GM19023 (cell line): ENCODE measurements around the gene EEF1AKMT3.
A peak's percentile ranks its signal among the peaks of the same experiment; 100 is the strongest.

Experiments used
- ATAC-seq: cut with Tn5 transposase; IDR thresholded peaks from one replicate; pipeline ENCODE4 v1.9.1; 2021; ENCODE audit warnings: mild to moderate bottlenecking, moderate library complexity; ENCODE audit not compliant: unreplicated experiment

Gene EEF1AKMT3

GRCh38 chr12:57735198-57735855 is 37.1 kb upstream of the EEF1AKMT3 start:
- ATAC-seq: no peak

DNA sequence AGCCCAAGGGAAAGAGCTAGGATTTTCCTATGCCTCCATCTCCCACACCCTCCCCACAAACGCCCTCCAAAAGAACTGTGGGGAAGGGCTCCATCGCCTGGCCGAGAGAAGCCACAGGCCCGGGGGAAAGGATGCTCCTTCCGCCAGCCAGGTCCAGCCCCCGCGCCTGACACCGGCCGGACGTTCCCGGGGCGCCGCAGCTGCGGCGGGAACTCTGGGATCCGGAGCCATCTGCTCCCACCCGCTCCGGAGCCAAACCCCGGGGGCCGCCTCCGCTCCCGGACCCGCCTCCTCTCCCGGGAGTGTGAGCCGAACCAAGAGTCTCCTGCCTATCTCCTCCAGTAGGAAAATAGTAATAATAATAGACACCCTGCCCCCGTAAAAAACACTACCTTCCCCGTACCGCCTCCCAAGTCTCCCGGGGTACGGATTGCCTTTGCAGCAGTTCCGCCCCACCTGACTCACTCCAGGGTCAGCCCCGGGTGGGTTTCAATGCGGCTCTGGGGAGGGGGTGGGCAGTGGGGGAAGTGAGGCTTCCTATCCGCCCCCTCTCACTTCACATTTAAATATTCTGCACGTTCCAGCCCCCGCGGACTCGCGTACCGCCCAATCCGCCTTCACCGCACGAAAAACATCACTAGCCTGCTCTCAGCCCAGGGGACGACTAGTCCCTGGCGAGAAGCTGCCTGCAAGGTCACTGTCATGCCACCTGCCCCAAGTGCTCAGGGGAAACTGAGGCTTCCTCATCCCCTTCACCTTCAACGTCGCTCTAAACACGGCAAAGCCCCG is 36.3 kb upstream of the EEF1AKMT3 start:
- ATAC-seq: no peak

DNA sequence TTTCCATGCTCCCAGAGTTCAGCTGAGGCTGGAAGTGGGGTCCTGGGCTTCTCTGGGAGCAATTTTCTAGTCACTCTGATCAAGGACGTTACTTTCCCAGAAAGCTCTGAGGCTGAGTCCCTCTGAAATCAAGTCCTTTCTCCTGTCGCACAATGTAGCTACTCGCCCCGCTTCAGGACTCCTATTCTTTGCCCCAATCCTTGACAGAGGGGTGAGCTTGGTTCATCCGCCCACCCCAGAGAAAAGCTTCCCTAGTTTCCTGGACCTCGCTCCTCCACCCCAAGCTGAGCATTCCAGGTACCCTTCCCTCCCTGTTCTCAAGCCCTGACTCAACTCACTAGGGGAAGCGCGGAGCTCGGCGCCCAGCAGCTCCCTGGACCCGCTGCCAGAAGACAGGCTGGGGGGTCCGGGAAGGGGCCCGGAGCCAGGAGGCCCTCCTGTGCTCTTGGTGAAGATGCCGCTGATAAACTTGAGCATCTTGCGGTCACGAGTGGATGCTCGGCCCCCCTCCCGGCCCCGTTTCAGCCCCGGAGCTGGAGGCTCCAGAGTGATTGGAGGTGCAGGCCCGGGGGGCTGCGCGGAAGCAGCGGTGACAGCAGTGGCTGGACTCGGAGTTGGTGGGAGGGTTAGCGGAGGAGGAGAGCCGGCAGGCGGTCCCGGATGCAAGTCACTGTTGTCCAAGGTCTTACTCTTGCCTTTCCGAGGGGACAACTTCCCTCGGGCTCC is 35.5 kb upstream of the EEF1AKMT3 start:
- ATAC-seq: no peak

DNA sequence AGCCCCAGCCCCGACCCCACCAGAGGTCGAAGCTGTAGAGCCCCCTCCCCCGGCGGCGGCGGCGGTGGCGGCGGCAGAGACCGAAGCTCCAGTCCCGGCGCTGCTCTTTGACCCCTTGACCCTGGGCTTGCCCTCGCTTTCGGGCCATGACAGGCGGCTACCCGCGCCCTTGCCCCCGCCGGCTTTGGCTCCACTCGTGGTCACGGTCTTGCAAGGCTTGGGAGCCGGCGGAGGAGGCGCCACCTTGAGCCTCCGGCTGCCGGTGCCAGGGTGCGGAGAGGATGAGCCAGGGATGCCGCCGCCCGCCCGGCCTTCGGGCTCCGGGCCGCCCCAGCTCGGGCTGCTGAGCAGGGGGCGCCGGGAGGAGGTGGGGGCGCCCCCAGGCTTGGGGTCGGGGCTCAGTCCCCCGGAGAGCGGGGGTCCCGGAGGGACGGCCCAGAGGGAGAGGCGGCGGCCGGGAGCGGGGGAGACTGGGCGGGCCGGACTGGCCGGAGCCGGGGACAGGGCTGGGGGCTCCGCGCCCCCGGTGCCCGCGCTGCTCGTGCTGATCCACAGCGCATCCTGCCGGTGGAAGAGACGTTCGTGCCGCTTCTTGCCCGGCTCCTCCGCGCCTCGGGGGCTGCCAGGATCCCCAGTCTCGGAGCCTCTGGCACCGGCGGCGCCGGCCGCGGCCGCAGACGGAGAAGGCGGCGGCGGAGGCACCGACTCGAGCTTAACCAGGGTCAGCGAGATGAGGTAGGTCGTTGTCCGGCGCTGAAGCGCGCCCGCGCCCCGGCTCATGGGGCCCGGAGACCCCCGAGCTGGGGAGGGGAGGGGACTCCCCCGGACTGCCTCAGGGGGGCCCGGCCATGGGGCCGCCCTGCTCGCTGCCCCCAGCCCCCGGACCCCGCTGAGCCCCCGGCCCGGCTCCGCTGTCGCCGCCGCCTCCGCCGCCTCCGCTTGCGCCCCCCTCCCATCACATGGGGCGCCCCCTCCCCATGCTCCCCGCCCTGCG is 34.6 kb upstream of the EEF1AKMT3 start:
- no peak for ATAC-seq

DNA sequence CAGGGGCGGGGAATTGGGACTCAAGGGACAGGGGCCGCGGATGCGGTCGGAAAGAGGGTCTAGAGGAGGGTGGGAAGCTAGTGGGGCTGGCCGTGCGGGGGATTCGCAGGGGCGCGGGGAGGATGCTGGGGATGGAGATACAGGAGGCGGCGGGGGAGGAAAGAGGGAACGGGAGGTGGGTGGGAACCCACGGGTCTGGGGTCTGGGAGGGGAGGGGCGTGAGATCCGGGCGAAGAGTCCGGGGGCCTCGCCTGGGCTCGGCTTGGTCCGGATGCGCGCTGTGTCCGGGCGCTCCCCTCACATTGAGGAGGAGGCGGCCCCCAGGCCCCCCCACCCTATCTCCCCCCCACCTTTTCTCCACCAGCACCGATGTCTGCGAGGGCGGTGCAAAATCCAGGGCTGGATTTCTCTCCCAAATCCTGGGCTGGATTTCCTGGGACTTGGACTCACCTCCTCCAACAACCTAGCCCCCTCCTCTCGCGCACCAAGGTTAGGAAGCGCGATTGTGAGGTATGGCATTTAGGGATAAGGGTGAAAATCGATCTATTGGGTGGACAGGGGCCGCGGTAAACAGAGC is 33.7 kb upstream of the EEF1AKMT3 start, which contains the start of gene AGAP2:
AGAP2 (minus strand) TSS at position 82 of the 577 bp plus-strand sequence. CDS start 496 bp downstream, outside the sequence.
- ATAC-seq: no peak

DNA sequence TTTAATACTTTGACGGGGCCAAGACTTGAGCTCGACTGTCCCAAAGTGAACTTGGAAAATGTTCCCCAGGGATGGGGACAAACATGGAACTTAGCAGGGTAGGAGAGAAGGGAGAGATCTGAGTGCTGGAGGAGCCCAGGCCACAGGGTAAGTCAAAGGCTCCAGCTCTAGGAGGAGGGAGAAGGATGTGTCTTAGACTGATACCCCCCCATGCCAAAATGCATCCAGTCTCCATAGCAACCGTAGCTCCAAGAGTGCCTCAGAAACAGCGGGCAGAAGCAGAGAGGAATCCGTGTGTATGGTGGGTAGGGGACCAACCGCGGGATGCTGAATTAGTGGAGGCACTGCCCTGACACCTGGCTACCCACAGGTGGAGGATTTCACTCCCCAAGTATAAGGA is 33.0 kb upstream of the EEF1AKMT3 start:
- no peak for ATAC-seq

- ATAC-seq: no peak
Measured at GRCh38 chr12:57739914-57740538, 32.4 kb upstream of the EEF1AKMT3 start.

GRCh38 chr12:57740656-57741412 is 31.6 kb upstream of the EEF1AKMT3 start:
- ATAC-seq: peak; percentile 30

DNA sequence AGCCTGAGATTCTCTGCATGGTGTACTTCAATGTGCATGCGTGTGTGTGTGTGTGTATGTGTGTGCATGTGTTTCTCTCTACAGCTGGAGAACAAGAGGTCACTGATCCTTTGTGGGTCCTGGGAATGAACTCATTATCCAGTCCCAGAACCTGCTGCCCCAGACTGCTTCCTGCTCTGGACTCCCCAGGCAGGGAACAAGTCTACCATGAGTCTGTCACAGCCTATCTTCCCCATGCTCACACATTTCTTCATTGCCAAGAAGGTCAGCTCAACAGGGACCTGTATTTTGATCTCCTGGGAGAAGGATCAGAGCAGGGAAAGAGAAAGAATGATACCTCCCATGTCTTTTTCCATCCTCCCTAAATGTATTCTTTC is 31.0 kb upstream of the EEF1AKMT3 start:
- ATAC-seq: no peak

GRCh38 chr12:57741844-57742738 is 30.3 kb upstream of the EEF1AKMT3 start:
- peak; percentile 51 for ATAC-seq

DNA sequence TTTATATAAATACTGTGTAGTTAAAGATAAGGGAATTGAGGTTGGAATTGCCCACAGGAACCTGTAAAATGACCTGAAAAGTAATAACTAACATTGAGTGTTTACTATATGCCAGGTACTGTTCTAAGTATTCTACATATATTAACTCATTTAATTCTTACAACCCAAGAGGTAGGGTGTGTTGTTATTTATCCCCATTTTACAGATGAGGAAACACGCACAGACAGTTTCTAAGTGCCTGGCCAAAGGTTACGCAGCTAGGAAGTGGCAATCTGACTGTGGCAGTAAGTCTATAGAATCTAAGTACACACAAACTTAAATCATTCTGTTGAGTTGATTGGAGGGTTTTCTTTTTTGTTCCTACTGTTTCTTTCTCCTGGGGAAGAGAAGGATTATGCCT is 28.6 kb upstream of the EEF1AKMT3 start:
- ATAC-seq: no peak

DNA sequence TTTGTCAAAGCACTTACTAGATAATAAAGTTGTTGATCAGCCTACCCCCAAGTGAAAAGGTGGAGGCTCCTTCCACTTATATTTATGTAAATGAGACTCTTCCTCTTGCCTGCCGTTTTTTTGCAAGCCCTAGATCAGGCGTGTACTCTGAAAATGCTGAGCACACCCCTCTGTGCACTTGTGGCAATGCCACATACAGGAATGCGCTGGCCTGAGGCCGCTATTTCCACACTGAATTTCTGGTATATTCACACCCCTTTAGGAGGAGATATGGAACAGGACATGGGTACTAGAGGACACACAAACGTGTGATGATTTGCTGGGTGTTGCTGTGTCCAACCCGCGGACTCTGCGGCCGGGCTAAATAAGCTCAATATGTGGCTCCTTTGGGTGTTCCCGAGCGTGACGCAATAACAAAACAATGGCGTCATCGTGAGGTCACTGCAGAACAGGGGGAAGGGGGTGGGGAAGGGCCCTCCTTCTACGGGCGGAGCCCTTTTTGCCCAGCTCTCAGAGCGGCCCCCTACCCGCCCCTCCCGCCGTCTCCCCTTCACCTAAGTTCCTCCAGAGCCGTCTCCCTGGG is 28.1 kb upstream of the EEF1AKMT3 start:
- peak; percentile 33 for ATAC-seq

GRCh38 chr12:57744777-57745484 is 27.5 kb upstream of the EEF1AKMT3 start, which contains the start of gene TSPAN31:
TSS of gene TSPAN31 (plus strand) at chr12:57745039. CDS start at chr12:57745155, 116 bp downstream.
- peak; percentile 85 for ATAC-seq

- ATAC-seq: no peak
Measured at GRCh38 chr12:57745485-57745881, 26.9 kb upstream of the EEF1AKMT3 start.

- ATAC-seq: no peak
Measured at GRCh38 chr12:57746025-57746424, 26.4 kb upstream of the EEF1AKMT3 start.

GRCh38 chr12:57749061-57749460 is 23.4 kb upstream of the EEF1AKMT3 start:
- ATAC-seq: no peak
